T-cell (primary cell): ENCODE measurements around the gene MYBPC2. TPM values are rescaled to one million over a fixed set of nuclear protein-coding genes. Genes with fewer than 3 reads are reported as not detected.

Experiments used
- ATAC-seq, 4 experiments: fragments of 200-7000 bp in 3 of 4; fragments of 150-1000 bp in 1 of 4; cut with Tn5 transposase; replicated peaks in 1 of 4; 1 replicate in 3 of 4; 2 replicates in 1 of 4; pipeline ENCODE4 v1.10.0; 2021; ENCODE audit warnings: moderate library complexity in 3 of 4, mild to moderate bottlenecking in 2 of 4, moderate number of reproducible peaks in 1 of 4
- CTCF ChIA-PET, 2 donors: fragments of 300-600 bp; sonication (Branson Sonifier 250); formaldehyde crosslinking; loops; one replicate each; lab custom pipeline; 2022; ENCODE audit warnings: antibody characterized with exemption in 2 of 2; lab: Charles Lee
- POLR2A ChIA-PET, 2 donors: fragments of 300-600 bp; sonication (Branson Sonifier 250); formaldehyde crosslinking; loops; one replicate each; lab custom pipeline; 2022; ENCODE audit warnings: antibody characterized with exemption in 2 of 2; lab: Charles Lee
- DNase-seq, 35 experiments: peaks; one replicate each; pipeline versions ENCODE4 v3.0.0 to v3.0.0-alpha.2; 2013 to 2023
- H3K27ac ChIP-seq: one replicate; pipeline ENCODE4 v1.5.1; 2013; ENCODE audit warnings: low read length
- H3K27me3 ChIP-seq, 2 experiments: replicated peaks in 1 of 2; 1 replicate in 1 of 2; 2 replicates in 1 of 2; pipeline versions ENCODE4 v1.6.1 to v1.7.0; 2013; ENCODE audit warnings: low read length in 1 of 2, mixed read lengths in 1 of 2; ENCODE audit not compliant: control insufficient read depth in 2 of 2, insufficient read depth in 2 of 2; ENCODE audit errors: extremely low read depth in 1 of 2
- H3K36me3 ChIP-seq, 2 donors: 1 replicate in 1 of 2; 2 replicates in 1 of 2; pipeline versions ENCODE4 v1.6.1 to v1.7.0; 2013; ENCODE audit warnings: low read length in 1 of 2; ENCODE audit not compliant: control insufficient read depth in 2 of 2, insufficient read depth in 1 of 2; ENCODE audit errors: extremely low read depth in 1 of 2
- H3K4me1 ChIP-seq, 2 experiments: 1 replicate in 1 of 2; 2 replicates in 1 of 2; pipeline versions ENCODE4 v1.6.1 to v1.7.0; 2013; ENCODE audit warnings: low read length in 2 of 2, mixed read lengths in 1 of 2; ENCODE audit not compliant: insufficient read depth in 2 of 2, control insufficient read depth in 1 of 2; ENCODE audit errors: extremely low read depth in 1 of 2
- H3K4me3 ChIP-seq, 2 donors: 1 replicate in 1 of 2; 2 replicates in 1 of 2; pipeline versions ENCODE4 v1.5.1 to v1.7.0; 2013; ENCODE audit warnings: mild to moderate bottlenecking in 2 of 2, low read length in 1 of 2, moderate library complexity in 1 of 2; ENCODE audit not compliant: control insufficient read depth in 1 of 2; ENCODE audit errors: extremely low read depth in 1 of 2
- H3K9me3 ChIP-seq: 2 replicates; pipeline ENCODE4 v1.7.0; 2013
- H3K27ac Mint-ChIP-seq, 2 donors: one replicate each; pipeline ENCODE4 v1.8.0; 2020 to 2021; ENCODE audit warnings: mild to moderate bottlenecking in 2 of 2, mixed read lengths in 2 of 2
- H3K27me3 Mint-ChIP-seq, 2 donors: one replicate each; pipeline ENCODE4 v1.8.0; 2021 to 2022; ENCODE audit warnings: mixed read lengths in 2 of 2
- H3K36me3 Mint-ChIP-seq: one replicate; pipeline ENCODE4 v1.8.0; 2021; ENCODE audit warnings: mixed read lengths
- H3K4me1 Mint-ChIP-seq, 3 donors: one replicate each; pipeline ENCODE4 v1.8.0; 2020 to 2022; ENCODE audit warnings: mixed read lengths in 3 of 3, mild to moderate bottlenecking in 1 of 3
- H3K4me3 Mint-ChIP-seq, 3 donors: one replicate each; pipeline ENCODE4 v1.8.0; 2020 to 2022; ENCODE audit warnings: mild to moderate bottlenecking in 3 of 3, mixed read lengths in 3 of 3, moderate library complexity in 3 of 3
- H3K9me3 Mint-ChIP-seq, 3 donors: one replicate each; pipeline ENCODE4 v1.8.0; 2020 to 2022; ENCODE audit warnings: mixed read lengths in 3 of 3
- WGBS: methylation state at CpG from one replicate; pipeline ENCODE4 v1.1.5; 2013; ENCODE audit warnings: missing lambda C conversion rate; ENCODE audit not compliant: insufficient coverage; 5-methylcytosine and 5-hydroxymethylcytosine counted together
- total RNA-seq, 35 experiments: library from RNA in 6 of 35; stranded (reverse) in 6 of 35; fragments of 120-200 nt in 1 of 35; gene quantifications; one replicate each; pipeline versions ENCODE4 v1.2.1 to v1.2.4 and lab custom pipeline; 2013 to 2026

MYBPC2 gene
- total RNA-seq, 5 donors from 2014 or later (not counting 1 experiment from before 2014, with no cell fraction given), result 0.28 to 0.38 TPM; not detected in 3

DNA sequence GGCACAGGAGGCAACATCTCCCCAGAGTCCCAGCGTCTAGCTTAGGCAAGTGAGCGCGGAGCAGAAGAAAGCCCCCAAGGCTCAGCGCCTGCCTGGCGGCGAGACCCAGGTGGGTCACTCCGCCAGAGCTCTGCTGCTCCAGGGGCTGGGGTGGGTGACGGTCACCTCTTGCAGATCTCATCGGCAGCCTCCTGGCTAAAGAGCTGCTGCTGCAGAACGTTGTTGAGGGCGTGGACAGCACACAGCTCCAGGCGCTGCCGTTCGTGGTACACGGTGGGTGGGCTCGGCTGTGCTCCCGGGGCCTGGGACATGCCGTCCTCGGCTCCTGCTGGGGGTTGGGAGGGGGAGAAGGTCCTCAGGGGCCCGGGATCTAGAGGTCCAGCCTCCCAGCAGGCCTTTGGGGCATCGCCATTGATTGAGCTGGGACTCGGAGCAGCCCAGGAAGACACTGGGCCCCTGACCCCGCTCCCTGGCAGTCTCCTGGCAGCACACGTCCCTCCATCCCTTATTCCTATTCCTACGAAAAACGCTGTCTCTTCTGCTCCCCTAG, 77.5 kb downstream of the MYBPC2 start:
- no peaks in the 10 kb centered on the region for H3K9me3 Mint-ChIP-seq
- H3K27me3 Mint-ChIP-seq, result peaks cover 0 to 5% of the 10 kb centered on the region in 2 donors
- Histone ChIP-seq H3K9me3 (no peaks in the 10 kb centered on the region), H3K4me3 (peak overlapping the region; percentile 62 to 82), H3K27ac (peak overlapping the region; percentile 98), H3K36me3 (no peaks in the 10 kb centered on the region), H3K27me3 (peaks cover 0 to 33% of the 10 kb centered on the region in 2 experiments), H3K4me1 (peaks cover 2 to 22% of the 10 kb centered on the region in 2 experiments)
- peak overlapping the region; percentile 95 to 98 for H3K27ac Mint-ChIP-seq
- H3K4me3 Mint-ChIP-seq, result peak overlapping the region; percentile 72 to 92 (median 84)
- ChIA-PET POLR2A (interaction anchor here in 1 of 2 donors (0.6 kb wide), 1 partner anchor 22 kb away, joined by 5 read pairs; no protein-coding TSS in a partner anchor), CTCF (no interaction called here)
- DNase-seq, result no peak
- ATAC-seq, result no peak
- H3K36me3 Mint-ChIP-seq, result no peaks in the 10 kb centered on the region
- H3K4me1 Mint-ChIP-seq, result peaks cover 14 to 25% (median 18%) of the 10 kb centered on the region in 3 donors
- 91% methylated on average over 22 of the region's 26 CpGs for WGBS

DNA sequence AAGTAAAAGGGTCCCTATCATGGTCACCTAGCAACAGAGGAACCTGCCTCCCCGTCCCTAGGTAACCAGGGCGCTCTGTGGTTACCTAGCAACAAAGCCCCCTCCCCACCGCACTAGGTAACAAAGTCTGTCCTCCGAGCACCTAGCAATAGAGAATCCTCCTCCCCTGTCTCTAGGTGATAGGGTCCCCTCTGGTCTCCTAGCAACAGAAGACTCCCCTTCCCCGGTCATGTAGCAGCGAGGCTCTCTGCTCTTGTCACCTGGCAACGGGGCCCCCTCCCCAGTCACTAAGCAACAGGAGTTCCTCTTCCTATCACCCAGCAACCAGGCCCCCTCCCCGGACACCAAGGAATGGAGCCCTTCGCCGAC, 78.0 kb downstream of the MYBPC2 start:
- no peaks in the 10 kb centered on the region for H3K9me3 Mint-ChIP-seq
- H3K4me3 ChIP-seq, result peak overlapping the region; percentile 62 to 82
- CTCF ChIA-PET, result interaction anchor here in 1 of 2 donors (0.6 to 1.0 kb wide), 3 partner anchors 17 to 182 kb away, joined by 3 read pairs; partner anchors contain the start of gene KCNC3
- H3K27ac Mint-ChIP-seq, result peak overlapping the region; percentile 95 to 98
- peaks cover 0 to 37% of the 10 kb centered on the region in 2 experiments for H3K27me3 ChIP-seq
- peaks cover 2 to 22% of the 10 kb centered on the region in 2 experiments for H3K4me1 ChIP-seq
- H3K27me3 Mint-ChIP-seq, result peaks cover 0 to 7% of the 10 kb centered on the region in 2 donors
- H3K27ac ChIP-seq, result peak overlapping the region; percentile 98
- H3K36me3 Mint-ChIP-seq, result no peaks in the 10 kb centered on the region
- DNase-seq (no peak), ATAC-seq (peak in 1 of 4 experiments; percentile 19)
- peak overlapping the region; percentile 72 to 92 (median 84) for H3K4me3 Mint-ChIP-seq
- no peaks in the 10 kb centered on the region for H3K9me3 ChIP-seq
- 18% methylated on average over 10 of the region's 10 CpGs for WGBS
- peaks cover 14 to 25% (median 18%) of the 10 kb centered on the region in 3 donors for H3K4me1 Mint-ChIP-seq
- POLR2A ChIA-PET, result interaction anchor here in 1 of 2 donors (0.6 kb wide), 1 partner anchor 135 kb away, joined by 3 read pairs; no protein-coding TSS in a partner anchor
- H3K36me3 ChIP-seq, result no peaks in the 10 kb centered on the region

DNA sequence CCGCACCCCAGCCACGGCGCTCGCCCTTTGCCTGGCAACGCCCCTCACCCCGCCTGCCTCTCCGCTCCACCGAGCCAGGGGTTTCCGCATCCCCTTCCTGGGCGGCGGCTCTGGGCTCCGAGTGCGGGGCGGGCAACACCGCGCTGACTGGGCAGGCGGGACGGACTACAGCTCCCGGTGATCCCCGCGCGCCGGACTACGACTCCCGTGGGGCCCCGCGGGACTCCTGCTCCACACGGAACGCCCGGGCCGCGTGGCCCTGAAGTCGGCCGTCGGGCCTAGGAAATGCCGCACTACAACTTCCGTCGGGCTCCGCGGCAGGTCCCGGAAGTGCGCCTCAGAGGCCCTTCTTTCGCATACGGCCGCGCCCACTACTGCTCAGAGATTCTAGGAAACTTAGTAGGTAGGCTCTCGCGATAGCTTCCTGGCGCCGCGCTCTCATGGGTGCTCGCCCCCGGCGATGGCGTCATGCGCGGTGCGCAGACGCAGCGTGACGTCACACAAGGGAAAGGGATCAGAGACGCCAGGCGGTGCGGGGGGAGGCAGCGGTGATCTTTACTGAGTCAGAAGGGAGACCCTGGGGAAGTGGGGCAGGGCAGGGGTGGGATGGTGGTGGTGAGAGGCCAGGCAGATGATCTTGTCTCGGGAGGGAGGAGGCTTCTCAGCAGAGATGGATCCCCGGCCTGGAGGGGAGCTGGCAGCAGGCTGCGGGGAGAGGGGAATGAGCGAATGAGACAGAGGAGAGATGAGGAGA, 78.6 kb downstream of the MYBPC2 start, which contains the start of gene JOSD2:
TSS of gene JOSD2 (minus strand) at position 123 of the 754 bp plus-strand sequence. CDS start 760 bp downstream, outside the sequence.
- POLR2A ChIA-PET, result interaction anchor here in 1 of 2 donors (0.6 to 0.7 kb wide), 2 partner anchors 38 to 135 kb away, joined by 3 to 4 read pairs; no protein-coding TSS in a partner anchor
- H3K9me3 Mint-ChIP-seq, result no peaks in the 10 kb centered on the region
- CTCF ChIA-PET, result interaction anchor here in 1 of 2 donors (0.6 to 1.0 kb wide), 3 partner anchors 17 to 182 kb away, joined by 3 read pairs; partner anchors contain the start of gene KCNC3
- H3K27ac Mint-ChIP-seq, result peak within 1 kb of the TSS; percentile 95 to 98
- no peaks in the 10 kb centered on the region for H3K36me3 Mint-ChIP-seq
- peak within 1 kb of the TSS; percentile 72 to 92 (median 84) for H3K4me3 Mint-ChIP-seq
- Histone ChIP-seq H3K4me3 (peak within 1 kb of the TSS; percentile 62 to 82), H3K27me3 (peaks cover 0 to 38% of the 10 kb centered on the region in 2 experiments), H3K4me1 (peaks cover 2 to 22% of the 10 kb centered on the region in 2 experiments), H3K36me3 (no peaks in the 10 kb centered on the region), H3K27ac (peak within 1 kb of the TSS; percentile 98), H3K9me3 (no peaks in the 10 kb centered on the region)
- ATAC-seq, result peak; percentile 91 to 97 (median 95)
- WGBS, result 2% methylated on average over 68 of the region's 69 CpGs
- peak; percentile 92 to 99 (median 97) for DNase-seq
- peaks cover 0 to 12% of the 10 kb centered on the region in 2 donors for H3K27me3 Mint-ChIP-seq
- H3K4me1 Mint-ChIP-seq, result peaks cover 14 to 25% (median 18%) of the 10 kb centered on the region in 3 donors

DNA sequence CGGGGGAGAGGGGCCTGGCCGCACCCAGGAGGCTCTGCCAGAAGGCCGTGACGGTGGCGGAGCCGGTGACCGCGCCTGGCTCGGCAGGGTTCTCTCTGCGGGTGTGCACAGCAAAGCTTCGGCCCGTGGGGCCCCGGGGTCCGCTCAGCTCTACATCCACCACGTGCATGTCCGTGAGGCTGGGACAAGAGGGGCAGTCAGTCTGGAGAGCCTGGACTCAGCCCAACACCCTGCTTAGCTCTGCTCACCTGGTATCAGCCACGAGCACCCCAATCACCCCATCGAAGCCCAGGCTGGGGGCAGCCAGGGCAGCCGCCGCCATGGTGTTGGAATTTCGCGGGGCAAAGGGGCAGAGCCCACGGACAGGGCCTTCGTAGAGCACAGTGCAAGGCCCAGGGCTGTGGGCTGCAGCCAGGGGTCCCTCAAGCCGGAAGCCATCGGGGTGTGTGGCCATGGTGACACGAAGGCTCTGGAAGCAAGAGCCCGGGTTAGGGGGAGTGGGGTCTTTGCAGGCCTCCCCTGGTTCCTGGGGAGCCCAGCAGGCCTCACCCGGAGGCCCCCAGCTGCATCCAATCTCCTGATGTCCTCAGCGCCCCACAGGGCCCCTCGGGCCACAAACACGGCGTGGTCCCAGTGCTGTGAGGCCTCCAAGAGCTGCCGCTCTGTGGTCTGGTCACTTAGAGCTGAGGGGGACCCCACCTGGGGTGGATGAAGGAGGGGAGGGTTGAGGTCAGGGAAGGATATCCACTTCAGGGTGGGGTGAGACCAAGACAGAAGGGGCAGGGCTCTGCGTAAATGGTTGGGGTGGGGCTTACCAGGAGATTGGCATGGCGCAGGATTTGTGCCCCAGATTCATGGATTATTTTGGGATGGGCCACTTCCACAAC, 79.7 kb downstream of the MYBPC2 start:
- H3K4me1 Mint-ChIP-seq, result peaks cover 14 to 25% (median 18%) of the 10 kb centered on the region in 3 donors
- H3K4me1 ChIP-seq, result peaks cover 2 to 22% of the 10 kb centered on the region in 2 experiments
- no peaks in the 10 kb centered on the region for H3K9me3 Mint-ChIP-seq
- peaks cover 0 to 44% of the 10 kb centered on the region in 2 experiments for H3K27me3 ChIP-seq
- H3K27me3 Mint-ChIP-seq, result peaks cover 0 to 12% of the 10 kb centered on the region in 2 donors
- peak overlapping the region in 1 of 2 donors; percentile 82 for H3K4me3 ChIP-seq
- H3K4me3 Mint-ChIP-seq, result peak overlapping the region in 1 of 3 donors; percentile 72
- ATAC-seq (no peak), DNase-seq (no peak)
- peak overlapping the region; percentile 98 for H3K27ac ChIP-seq
- ChIA-PET POLR2A (no interaction called here), CTCF (no interaction called here)
- 97% methylated on average over 24 of the region's 36 CpGs for WGBS
- no peak overlapping the region for H3K27ac Mint-ChIP-seq
- no peaks in the 10 kb centered on the region for H3K9me3 ChIP-seq
- H3K36me3 ChIP-seq, result no peaks in the 10 kb centered on the region
- H3K36me3 Mint-ChIP-seq, result no peaks in the 10 kb centered on the region

DNA sequence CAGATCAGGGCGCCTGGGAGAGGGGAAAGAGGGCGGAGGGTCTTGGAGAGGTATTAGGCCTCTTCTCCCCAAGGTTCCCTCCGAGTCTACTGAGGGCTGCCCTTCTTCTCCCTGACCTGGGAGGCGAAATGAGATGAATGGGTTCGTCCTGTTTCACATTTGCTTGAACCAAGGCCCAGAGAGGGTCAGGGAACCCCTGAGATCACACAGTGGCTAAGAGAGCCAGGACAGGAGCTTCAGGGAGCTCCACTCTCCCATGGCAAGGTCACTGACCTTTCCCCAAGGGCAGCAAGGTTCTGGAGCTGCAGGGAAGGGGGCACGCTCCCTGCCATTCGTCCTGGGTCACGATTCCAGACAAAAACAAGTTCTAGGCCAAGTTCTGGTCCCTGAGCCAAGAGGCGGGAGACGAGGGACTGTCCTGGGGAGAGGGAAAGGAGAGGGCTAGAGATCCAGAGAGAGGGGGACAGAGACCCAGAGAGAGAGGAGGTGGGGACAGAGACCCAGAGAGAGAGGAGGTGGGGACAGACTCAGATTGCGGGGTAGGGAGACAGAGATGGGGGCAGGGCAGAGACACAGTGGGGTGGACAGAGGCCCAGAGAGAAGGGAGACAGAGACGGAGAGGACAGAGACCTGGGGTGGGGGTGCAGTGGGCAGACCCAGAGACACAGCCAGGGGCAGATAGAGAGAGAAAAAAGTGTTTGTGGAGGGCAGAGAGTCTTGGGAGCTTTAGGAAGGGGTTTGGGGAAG, 80.5 kb downstream of the MYBPC2 start:
- ATAC-seq, result no peak
- no peak overlapping the region for H3K4me3 ChIP-seq

More for the DNA sequence above, 80.5 kb downstream of the MYBPC2 start:
- Mint-ChIP-seq H3K4me1 (peaks cover 14 to 25% (median 18%) of the 10 kb centered on the region in 3 donors), H3K36me3 (no peaks in the 10 kb centered on the region), H3K4me3 (no peak overlapping the region), H3K27ac (no peak overlapping the region), H3K27me3 (peaks cover 0 to 12% of the 10 kb centered on the region in 2 donors), H3K9me3 (no peaks in the 10 kb centered on the region)
- Histone ChIP-seq H3K27me3 (peaks cover 0 to 44% of the 10 kb centered on the region in 2 experiments), H3K9me3 (no peaks in the 10 kb centered on the region), H3K36me3 (no peaks in the 10 kb centered on the region), H3K4me1 (peaks cover 2 to 22% of the 10 kb centered on the region in 2 experiments), H3K27ac (no peak overlapping the region)
- ChIA-PET POLR2A (no interaction called here), CTCF (no interaction called here)
- WGBS, result 83% methylated on average over 8 of the region's 12 CpGs
- DNase-seq, result no peak
